K562 (cell line): ENCODE measurements around the gene KIF3A. TPM values are rescaled to one million over a fixed set of nuclear protein-coding genes. Genes with fewer than 3 reads are reported as not detected.
A peak's percentile ranks its signal among the peaks of the same experiment; 100 is the strongest.

ENCODE experiments used
- ADNP ChIP-seq: fragments of 200-800 bp; sonication (Bioruptor generic); IDR thresholded peaks from 2 replicates; pipeline ENCODE4 v1.6.1; 2016; ENCODE audit warnings: missing genetic modification characterization, missing compliant biosample characterization
- BCOR ChIP-seq: fragments of 450-650 bp; IDR thresholded peaks from 2 replicates; pipeline ENCODE4 v1.6.1; 2016
- CBX1 ChIP-seq: sonication (generic); IDR thresholded peaks from 2 replicates; pipeline ENCODE4 v1.6.1; 2016; ENCODE audit warnings: antibody characterized with exemption, low read depth, mild to moderate bottlenecking
- CHD4 ChIP-seq: fragments of 200-600 bp; sonication (generic); IDR thresholded peaks from 3 replicates; pipeline ENCODE4 v1.6.1; 2012; ENCODE audit warnings: low read depth, mild to moderate bottlenecking, mixed read lengths, low read length, inconsistent platforms; ENCODE audit not compliant: insufficient read depth, insufficient replicate concordance, poor library complexity, severe bottlenecking
- MGA ChIP-seq: fragments of 450-650 bp; IDR thresholded peaks from 2 replicates; pipeline ENCODE4 v1.6.1; 2016; ENCODE audit warnings: mild to moderate bottlenecking, moderate library complexity
- NFIX ChIP-seq: fragments of 250-450 bp; sonication (Bioruptor Pico); IDR thresholded peaks from 2 replicates; pipeline ENCODE4 v1.4.0; 2020; ENCODE audit warnings: low read depth, mild to moderate bottlenecking, moderate library complexity
- PBX2 ChIP-seq, 2 experiments: IDR thresholded peaks in 1 of 2; conservative IDR thresholded peaks in 1 of 2; 2 replicates each; pipeline ENCODE4 v1.6.1; 2016; ENCODE audit warnings: low read depth in 2 of 2, mild to moderate bottlenecking in 1 of 2, missing compliant biosample characterization in 1 of 2, missing genetic modification characterization in 1 of 2, moderate library complexity in 1 of 2
- RBM34 ChIP-seq: fragments of 200-400 bp; formaldehyde crosslinking; IDR thresholded peaks from 2 replicates; pipeline ENCODE4 v1.6.1; 2018; ENCODE audit warnings: low read length, borderline replicate concordance; ENCODE audit not compliant: insufficient read depth
- SMAD3 ChIP-seq: fragments of 450-650 bp; formaldehyde crosslinking; conservative IDR thresholded peaks from 2 replicates; pipeline ENCODE4 v1.4.0; 2020; ENCODE audit warnings: mild to moderate bottlenecking
- SOX6 ChIP-seq: fragments of 450-650 bp; IDR thresholded peaks from 2 replicates; pipeline ENCODE4 v1.6.1; 2014; ENCODE audit warnings: mild to moderate bottlenecking
- TEAD4 ChIP-seq, 2 experiments: sonication (generic) in 1 of 2; formaldehyde crosslinking in 1 of 2; IDR thresholded peaks; 2 replicates each; pipeline versions ENCODE4 v1.6.1 to v1.8.0; 2012 to 2022; ENCODE audit warnings: borderline replicate concordance in 1 of 2, inconsistent platforms in 1 of 2, low read length in 1 of 2, mild to moderate bottlenecking in 1 of 2, missing genetic modification reagents in 1 of 2
- TSC22D4 ChIP-seq: fragments of 450-650 bp; IDR thresholded peaks from 2 replicates; pipeline ENCODE4 v1.6.1; 2016; ENCODE audit warnings: missing genetic modification characterization, missing biosample characterization, control low read depth
- ZNF24 ChIP-seq: fragments of 450-650 bp; IDR thresholded peaks from 2 replicates; pipeline ENCODE4 v1.6.1; 2016
- polyA plus RNA-seq, 8 experiments: library from polyadenylated mRNA; depleted of rRNA in 4 of 8; stranded (reverse) in 5 of 8; unstranded in 3 of 8; fragments of >200 nt; fragmentation: Nextera tagmentation in 2 of 8; fragmentation: Illumina TruSeq in 1 of 8; extraction: Ambion mirVana in 2 of 8; extraction: Trizol in 1 of 8; gene quantifications; 2 replicates each; pipeline versions ENCODE4 v1.2.1 to v1.2.3, GENCODE V29; 2011 to 2014; ENCODE audit warnings: inconsistent platforms in 1 of 8, missing spikeins in 1 of 8
- total RNA-seq, 7 experiments: library from RNA; depleted of rRNA in 6 of 7; stranded (reverse); fragments of >200 nt in 6 of 7; fragmentation: Illumina TruSeq in 2 of 7; extraction: Trizol in 2 of 7; gene quantifications; 2 replicates each; pipeline versions ENCODE4 v1.2.1 to v1.2.3, GENCODE V29; 2011 to 2021; ENCODE audit warnings: low replicate concordance in 1 of 7

KIF3A gene
- total and polyA plus RNA-seq, 9 of the 15 experiments (the other 6 are each of a cell fraction or from before 2014, with no cell fraction given): 1.5 to 7.8 (median 6.0) TPM

GRCh38 chr5:132668706-132669454 lies 68.5 kb downstream of the KIF3A start (continued):
- TF ChIP-seq MGA (no peak), BCOR (peak; percentile 89), SOX6 (no peak), ADNP (tag) (peak; percentile 84), TEAD4 (IDR thresholded peaks at IDR 0.05; ENCODE audit: low read length) (no peak), TEAD4 (CRISPR knock-in tag; IDR thresholded peaks at IDR 0.05; ENCODE audit: borderline replicate concordance) (no peak), TSC22D4 (tag) (no peak), CBX1 (0 out of 2 replicates have a peak, but pooled peaks have one; percentile 29), CHD4 (peak; percentile 51), NFIX (CRISPR knock-in tag) (no peak), PBX2 (CRISPR knock-in tag; IDR thresholded peaks at IDR 0.05; ENCODE audit: low read depth) (no peak), PBX2 (tag; conservative IDR thresholded peaks at IDR 0.05; ENCODE audit: low read depth) (0 out of 2 replicates have a peak, but pooled peaks have one; percentile 18), RBM34 (no peak), ZNF24 (peak; percentile 56; the same call in 1 of the 2 replicates), SMAD3 (CRISPR knock-in tag) (no peak)
